Central memory CD8-positive, alpha-beta T cell (primary cell): Measurements from ENCODE around the gene ZGLP1.
"Not testable (repeated sequence)": the region's sequence is repeated elsewhere in the genome, so short reads cannot be mapped to it uniquely, and the experiment has no call there.

Experiments used
- ATAC-seq: fragments of 150-1000 bp; cut with Tn5 transposase; replicated peaks from 2 replicates; pipeline ENCODE4 v1.10.0; 2022; ENCODE audit warnings: mild to moderate bottlenecking, moderate FRiP score, moderate number of reproducible peaks; ENCODE audit not compliant: poor library complexity, severe bottlenecking; ENCODE audit errors: extremely low read depth
- DNase-seq, 2 donors: peaks; one replicate each; pipeline ENCODE4 v3.0.0; 2021; ENCODE audit warnings: low spot score in 2 of 2
- H3K27ac Mint-ChIP-seq: one replicate; pipeline ENCODE4 v1.8.0; 2022; ENCODE audit warnings: low read depth, mild to moderate bottlenecking, moderate library complexity, mixed read lengths
- H3K27me3 Mint-ChIP-seq: one replicate; pipeline ENCODE4 v1.8.0; 2022; ENCODE audit warnings: mixed read lengths
- H3K36me3 Mint-ChIP-seq: one replicate; pipeline ENCODE4 v1.8.0; 2022; ENCODE audit warnings: mild to moderate bottlenecking, moderate library complexity, mixed read lengths; ENCODE audit not compliant: insufficient read depth
- H3K4me1 Mint-ChIP-seq: one replicate; pipeline ENCODE4 v1.8.0; 2022; ENCODE audit warnings: mixed read lengths
- H3K4me3 Mint-ChIP-seq: one replicate; pipeline ENCODE4 v1.8.0; 2022; ENCODE audit warnings: mild to moderate bottlenecking, moderate library complexity, mixed read lengths
- H3K9me3 Mint-ChIP-seq: one replicate; pipeline ENCODE4 v1.8.0; 2022; ENCODE audit warnings: mixed read lengths

The ZGLP1 gene

DNA sequence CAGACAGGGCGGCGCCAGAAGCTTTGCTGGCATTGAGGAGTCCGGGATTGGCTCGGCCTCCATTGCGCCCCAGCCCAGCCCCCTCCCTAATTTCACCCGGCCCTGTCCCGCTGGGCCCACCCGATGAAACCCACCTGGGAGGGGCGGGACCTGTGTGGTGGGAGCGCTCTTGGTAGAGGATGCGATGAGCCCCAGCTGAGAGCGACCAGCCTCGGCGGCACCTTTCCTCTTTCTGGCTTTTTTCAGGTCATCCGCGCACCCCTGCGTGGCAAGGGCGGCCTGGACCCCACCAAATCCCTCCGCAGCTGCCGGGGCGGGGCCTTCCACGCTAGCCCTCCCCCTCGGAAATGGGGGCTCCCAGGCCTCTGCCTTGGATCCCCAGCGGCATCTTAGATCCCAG, at the start of gene ZGLP1:
ZGLP1 (minus strand) TSS at position 393 of the 400 bp plus-strand sequence.
- peaks cover 4% of the 10 kb centered on the region for H3K36me3 Mint-ChIP-seq
- H3K4me1 Mint-ChIP-seq: peaks cover 3% of the 10 kb centered on the region
- DNase-seq: no peak
- H3K9me3 Mint-ChIP-seq: no peaks in the 10 kb centered on the region
- H3K27me3 Mint-ChIP-seq: no peaks in the 10 kb centered on the region
- H3K4me3 Mint-ChIP-seq: no peak within 1 kb of the TSS
- H3K27ac Mint-ChIP-seq: no peak within 1 kb of the TSS
- ATAC-seq: no peak

DNA sequence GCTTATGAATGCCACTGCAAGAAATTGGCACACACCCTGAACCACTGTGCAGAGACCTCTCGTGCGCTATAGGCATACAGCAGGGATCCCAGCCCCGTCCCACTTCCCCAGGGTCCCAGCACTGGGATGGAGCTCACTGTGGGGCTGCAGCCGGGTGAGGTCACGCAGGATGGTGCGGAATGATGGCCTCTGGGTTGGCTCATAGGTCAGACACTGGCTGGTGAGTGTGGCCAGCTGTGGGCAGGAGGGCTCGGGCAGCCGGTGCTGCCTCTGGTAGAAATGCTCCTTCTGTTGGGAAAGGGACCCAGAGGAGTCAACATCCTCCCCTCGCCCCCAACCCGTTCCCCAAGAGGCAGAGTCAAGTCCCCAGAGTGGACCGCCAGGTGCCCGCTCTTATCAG, 46.8 kb upstream of the ZGLP1 start:
- no peak overlapping the region for H3K4me3 Mint-ChIP-seq
- DNase-seq: no peak
- H3K27ac Mint-ChIP-seq: no peak overlapping the region
- peaks cover 62% of the 10 kb centered on the region for H3K36me3 Mint-ChIP-seq
- no peaks in the 10 kb centered on the region for H3K27me3 Mint-ChIP-seq
- no peaks in the 10 kb centered on the region for H3K4me1 Mint-ChIP-seq
- no peaks in the 10 kb centered on the region for H3K9me3 Mint-ChIP-seq
- ATAC-seq: no peak

- H3K27me3 Mint-ChIP-seq: no peaks in the 10 kb centered on the region
- H3K36me3 Mint-ChIP-seq: peaks cover 50% of the 10 kb centered on the region
- no peak overlapping the region for H3K4me3 Mint-ChIP-seq
- ATAC-seq: no peak
- no peak for DNase-seq
- H3K9me3 Mint-ChIP-seq: no peaks in the 10 kb centered on the region
- H3K4me1 Mint-ChIP-seq: no peaks in the 10 kb centered on the region
- H3K27ac Mint-ChIP-seq: no peak overlapping the region
These were observed 44.3 kb upstream of the ZGLP1 start for GRCh38 chr19:10353793-10354391.

DNA sequence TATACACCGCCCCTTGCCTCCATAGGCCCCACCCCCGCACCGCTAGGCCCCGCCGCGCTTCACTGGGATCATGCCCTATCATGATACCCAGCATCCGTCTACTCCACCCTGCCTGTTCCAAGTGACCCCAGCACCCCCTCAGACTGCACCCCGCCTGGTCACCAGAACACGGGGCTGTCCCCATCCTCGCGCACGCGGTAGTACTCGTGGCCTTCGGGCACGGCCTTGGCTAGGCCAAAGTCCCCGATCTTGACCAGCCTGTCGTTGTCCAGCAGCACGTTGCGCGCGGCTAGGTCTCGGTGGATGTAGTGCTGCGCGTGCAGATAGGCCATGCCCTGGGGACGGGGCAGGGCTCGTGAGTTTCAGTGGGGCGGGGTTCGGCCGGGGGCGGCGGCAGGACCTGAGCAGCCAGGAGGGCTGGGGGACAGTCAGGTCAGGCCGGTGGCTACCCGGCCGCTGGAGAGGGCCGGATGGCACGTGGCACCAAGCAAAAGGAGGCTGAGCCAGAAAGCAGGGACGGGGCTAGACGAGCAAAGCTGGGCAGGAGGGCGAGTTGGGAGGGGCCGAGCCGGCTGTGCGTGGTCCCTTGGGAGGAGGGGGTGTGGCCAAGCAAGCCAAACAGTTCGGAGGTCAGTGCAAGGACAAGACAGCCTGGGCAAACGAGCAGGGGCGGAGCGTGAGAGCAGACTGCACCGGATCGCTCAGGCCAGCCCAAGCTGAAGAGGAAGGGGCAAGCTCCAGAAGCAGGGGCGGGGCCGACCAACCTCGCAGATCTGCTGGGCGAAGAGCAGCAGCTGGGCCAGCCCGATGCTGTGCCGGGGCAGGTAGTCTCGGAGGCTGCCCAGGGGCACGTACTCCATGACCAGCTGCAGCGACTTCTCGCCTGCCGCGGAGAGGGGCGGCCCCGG, 43.4 kb upstream of the ZGLP1 start:
- no peak for ATAC-seq
- Mint-ChIP-seq H3K4me3 (no peak overlapping the region), H3K27me3 (no peaks in the 10 kb centered on the region), H3K27ac (no peak overlapping the region), H3K36me3 (peaks cover 47% of the 10 kb centered on the region), H3K4me1 (no peaks in the 10 kb centered on the region), H3K9me3 (no peaks in the 10 kb centered on the region)
- DNase-seq: no peak

DNA sequence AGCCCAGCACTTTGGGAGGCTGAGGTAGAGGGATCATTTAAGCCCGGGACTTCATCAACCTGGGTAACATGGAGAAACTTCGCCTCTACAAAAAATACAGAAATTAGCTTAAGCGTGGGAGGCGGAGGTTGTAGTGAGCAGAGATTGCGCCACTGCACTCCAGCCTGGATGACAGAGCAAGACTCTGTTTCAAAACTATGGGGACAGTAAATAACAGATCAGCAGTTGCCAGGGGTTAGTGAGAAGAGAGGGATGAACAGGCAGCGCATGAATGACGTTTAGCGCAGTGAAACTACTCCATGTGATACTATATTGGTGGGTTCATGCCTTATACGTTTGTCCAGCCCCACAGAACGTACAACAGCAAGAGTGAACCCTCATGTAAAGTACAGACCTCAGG, 36.9 kb upstream of the ZGLP1 start:
- Mint-ChIP-seq H3K27me3 (no peaks in the 10 kb centered on the region), H3K9me3 (no peaks in the 10 kb centered on the region), H3K4me1 (no peaks in the 10 kb centered on the region), H3K4me3 (no peak overlapping the region), H3K27ac (no peak overlapping the region), H3K36me3 (peaks cover 9% of the 10 kb centered on the region)
- ATAC-seq (no peak), DNase-seq (no peak)

GRCh38 chr19:10344780-10345179, 35.2 kb upstream of the ZGLP1 start:
- no peaks in the 10 kb centered on the region for H3K9me3 Mint-ChIP-seq
- H3K4me1 Mint-ChIP-seq: peaks cover 8% of the 10 kb centered on the region
- DNase-seq: no peak
- ATAC-seq: no peak
- no peak overlapping the region for H3K4me3 Mint-ChIP-seq
- H3K27ac Mint-ChIP-seq: no peak overlapping the region
- no peaks in the 10 kb centered on the region for H3K27me3 Mint-ChIP-seq
- H3K36me3 Mint-ChIP-seq: peaks cover 3% of the 10 kb centered on the region

GRCh38 chr19:10343495-10343894, 33.9 kb upstream of the ZGLP1 start:
- Mint-ChIP-seq H3K4me1 (peaks cover 20% of the 10 kb centered on the region), H3K36me3 (peaks cover 2% of the 10 kb centered on the region), H3K9me3 (no peaks in the 10 kb centered on the region)

GRCh38 chr19:10339977-10340376, 30.4 kb upstream of the ZGLP1 start:
- Mint-ChIP-seq H3K9me3 (no peaks in the 10 kb centered on the region), H3K27ac (peak overlapping the region; percentile 92), H3K27me3 (no peaks in the 10 kb centered on the region), H3K4me1 (peaks cover 24% of the 10 kb centered on the region), H3K4me3 (peak overlapping the region; percentile 85), H3K36me3 (peaks cover 12% of the 10 kb centered on the region)
- ATAC-seq: no peak
- no peak for DNase-seq

More at GRCh38 chr19:10343495-10343894, 33.9 kb upstream of the ZGLP1 start:
- Mint-ChIP-seq H3K27ac (no peak overlapping the region), H3K4me3 (no peak overlapping the region), H3K27me3 (no peaks in the 10 kb centered on the region)
- ATAC-seq: no peak
- DNase-seq: no peak

- peak within 1 kb of the TSS; percentile 85 for H3K4me3 Mint-ChIP-seq
- peaks cover 24% of the 10 kb centered on the region for H3K4me1 Mint-ChIP-seq
- DNase-seq: peak; percentile 32 to 45
- no peaks in the 10 kb centered on the region for H3K27me3 Mint-ChIP-seq
- H3K9me3 Mint-ChIP-seq: no peaks in the 10 kb centered on the region
- peak within 1 kb of the TSS; percentile 92 for H3K27ac Mint-ChIP-seq
- peak; percentile 93 for ATAC-seq
- H3K36me3 Mint-ChIP-seq: peaks cover 12% of the 10 kb centered on the region
These were observed 29.9 kb upstream of the ZGLP1 start, which contains the start of gene ICAM3 for GRCh38 chr19:10339380-10339960. ICAM3 (minus strand) TSS chr19:10339624; CDS start chr19:10339614, 10 bp downstream.

- Mint-ChIP-seq H3K27me3 (no peaks in the 10 kb centered on the region), H3K27ac (peak overlapping the region; percentile 92), H3K4me1 (peaks cover 28% of the 10 kb centered on the region), H3K9me3 (no peaks in the 10 kb centered on the region), H3K36me3 (peaks cover 16% of the 10 kb centered on the region), H3K4me3 (peak overlapping the region; percentile 85)
- DNase-seq (no peak), ATAC-seq (no peak)
These were observed 29.3 kb upstream of the ZGLP1 start for GRCh38 chr19:10338940-10339339.

DNA sequence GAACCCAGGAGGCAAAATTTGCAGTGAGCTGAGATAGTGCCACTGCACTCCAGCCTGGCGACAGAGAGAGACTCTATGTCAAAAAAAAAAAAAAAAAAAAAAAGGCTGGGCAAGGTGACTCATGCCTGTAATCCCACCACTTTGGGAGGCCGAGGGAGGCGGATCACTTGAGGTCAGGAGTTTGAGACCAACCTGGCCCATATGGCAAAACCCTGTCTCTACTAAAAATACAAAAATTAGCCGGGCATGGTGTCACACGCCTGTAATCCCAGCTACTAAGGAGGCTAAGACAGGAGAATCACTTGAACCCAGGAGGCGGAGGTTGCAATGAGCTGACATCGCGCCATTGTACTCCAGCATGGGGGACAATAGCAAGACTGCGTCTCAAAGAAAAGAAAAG, 27.1 kb upstream of the ZGLP1 start:
- not testable (repeated sequence) for H3K4me3 Mint-ChIP-seq, ATAC-seq
- H3K4me1 Mint-ChIP-seq: peaks cover 44% of the 10 kb centered on the region

GRCh38 chr19:10335352-10335985, 25.9 kb upstream of the ZGLP1 start:
- no peak for ATAC-seq
- no peak for DNase-seq
- peak overlapping the region; percentile 16 for H3K4me3 Mint-ChIP-seq
- H3K27ac Mint-ChIP-seq: peak overlapping the region; percentile 25
- H3K4me1 Mint-ChIP-seq: peaks cover 39% of the 10 kb centered on the region
- peaks cover 28% of the 10 kb centered on the region for H3K36me3 Mint-ChIP-seq
- H3K27me3 Mint-ChIP-seq: no peaks in the 10 kb centered on the region
- H3K9me3 Mint-ChIP-seq: no peaks in the 10 kb centered on the region

More for the DNA sequence above, 27.1 kb upstream of the ZGLP1 start:
- peaks cover 27% of the 10 kb centered on the region for H3K36me3 Mint-ChIP-seq
- H3K27ac Mint-ChIP-seq, H3K9me3 Mint-ChIP-seq, DNase-seq, H3K27me3 Mint-ChIP-seq: not testable (repeated sequence)
